WTC11 (cell line): ENCODE measurements around the gene FEZF1.

ENCODE experiments used
- CREB1 ChIP-seq: sonication (generic); formaldehyde crosslinking; IDR thresholded peaks from 2 replicates; pipeline ENCODE4 v1.8.0; 2023; ENCODE audit warnings: mild to moderate bottlenecking, missing genetic modification reagents
- CREM ChIP-seq: sonication (generic); formaldehyde crosslinking; IDR thresholded peaks from 2 replicates; pipeline ENCODE4 v1.8.1; 2022; ENCODE audit warnings: mild to moderate bottlenecking, missing genetic modification reagents, moderate library complexity
- ELF4 ChIP-seq: sonication (generic); formaldehyde crosslinking; IDR thresholded peaks from 2 replicates; pipeline ENCODE4 v1.8.1; 2022; ENCODE audit warnings: low read depth, mild to moderate bottlenecking, moderate library complexity, missing genetic modification reagents
- JUN ChIP-seq: sonication (generic); formaldehyde crosslinking; IDR thresholded peaks from 2 replicates; pipeline ENCODE4 v1.8.0; 2023; ENCODE audit warnings: mild to moderate bottlenecking, missing genetic modification reagents
- NFYB ChIP-seq: sonication (generic); formaldehyde crosslinking; conservative IDR thresholded peaks from 2 replicates; pipeline ENCODE4 v1.8.0; 2022; ENCODE audit warnings: low read depth, missing genetic modification reagents
- ZNF121 ChIP-seq: sonication (generic); formaldehyde crosslinking; IDR thresholded peaks from 2 replicates; pipeline ENCODE4 v1.8.0; 2023; ENCODE audit warnings: missing genetic modification reagents
- ZNF671 ChIP-seq: fragments of 250-450 bp; sonication (Bioruptor Pico); IDR thresholded peaks from 2 replicates; pipeline ENCODE4 v1.8.0; 2021; ENCODE audit warnings: mild to moderate bottlenecking
- TF ChIP-seq, protein P1 (sequence below): fragments of 200-600 bp; IDR thresholded peaks from 2 replicates; pipeline ENCODE4 v1.8.0; 2022; ENCODE audit warnings: antibody characterized with exemption
- TF ChIP-seq, protein P2 (sequence below): sonication (generic); formaldehyde crosslinking; IDR thresholded peaks from 2 replicates; pipeline ENCODE4 v1.8.0; 2023; ENCODE audit warnings: missing genetic modification reagents
- TF ChIP-seq, protein P3 (sequence below): sonication (generic); formaldehyde crosslinking; IDR thresholded peaks from 2 replicates; pipeline ENCODE4 v1.8.1; 2023; ENCODE audit warnings: mild to moderate bottlenecking, moderate library complexity, missing genetic modification reagents

- TF ChIP-seq, protein P1, sequence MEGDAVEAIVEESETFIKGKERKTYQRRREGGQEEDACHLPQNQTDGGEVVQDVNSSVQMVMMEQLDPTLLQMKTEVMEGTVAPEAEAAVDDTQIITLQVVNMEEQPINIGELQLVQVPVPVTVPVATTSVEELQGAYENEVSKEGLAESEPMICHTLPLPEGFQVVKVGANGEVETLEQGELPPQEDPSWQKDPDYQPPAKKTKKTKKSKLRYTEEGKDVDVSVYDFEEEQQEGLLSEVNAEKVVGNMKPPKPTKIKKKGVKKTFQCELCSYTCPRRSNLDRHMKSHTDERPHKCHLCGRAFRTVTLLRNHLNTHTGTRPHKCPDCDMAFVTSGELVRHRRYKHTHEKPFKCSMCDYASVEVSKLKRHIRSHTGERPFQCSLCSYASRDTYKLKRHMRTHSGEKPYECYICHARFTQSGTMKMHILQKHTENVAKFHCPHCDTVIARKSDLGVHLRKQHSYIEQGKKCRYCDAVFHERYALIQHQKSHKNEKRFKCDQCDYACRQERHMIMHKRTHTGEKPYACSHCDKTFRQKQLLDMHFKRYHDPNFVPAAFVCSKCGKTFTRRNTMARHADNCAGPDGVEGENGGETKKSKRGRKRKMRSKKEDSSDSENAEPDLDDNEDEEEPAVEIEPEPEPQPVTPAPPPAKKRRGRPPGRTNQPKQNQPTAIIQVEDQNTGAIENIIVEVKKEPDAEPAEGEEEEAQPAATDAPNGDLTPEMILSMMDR, result no peak
- no peak for TF ChIP-seq JUN (CRISPR knock-in tag)
- TF ChIP-seq, protein P2, sequence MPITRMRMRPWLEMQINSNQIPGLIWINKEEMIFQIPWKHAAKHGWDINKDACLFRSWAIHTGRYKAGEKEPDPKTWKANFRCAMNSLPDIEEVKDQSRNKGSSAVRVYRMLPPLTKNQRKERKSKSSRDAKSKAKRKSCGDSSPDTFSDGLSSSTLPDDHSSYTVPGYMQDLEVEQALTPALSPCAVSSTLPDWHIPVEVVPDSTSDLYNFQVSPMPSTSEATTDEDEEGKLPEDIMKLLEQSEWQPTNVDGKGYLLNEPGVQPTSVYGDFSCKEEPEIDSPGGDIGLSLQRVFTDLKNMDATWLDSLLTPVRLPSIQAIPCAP (CRISPR knock-in tag), result no peak
- TF ChIP-seq, protein P3, sequence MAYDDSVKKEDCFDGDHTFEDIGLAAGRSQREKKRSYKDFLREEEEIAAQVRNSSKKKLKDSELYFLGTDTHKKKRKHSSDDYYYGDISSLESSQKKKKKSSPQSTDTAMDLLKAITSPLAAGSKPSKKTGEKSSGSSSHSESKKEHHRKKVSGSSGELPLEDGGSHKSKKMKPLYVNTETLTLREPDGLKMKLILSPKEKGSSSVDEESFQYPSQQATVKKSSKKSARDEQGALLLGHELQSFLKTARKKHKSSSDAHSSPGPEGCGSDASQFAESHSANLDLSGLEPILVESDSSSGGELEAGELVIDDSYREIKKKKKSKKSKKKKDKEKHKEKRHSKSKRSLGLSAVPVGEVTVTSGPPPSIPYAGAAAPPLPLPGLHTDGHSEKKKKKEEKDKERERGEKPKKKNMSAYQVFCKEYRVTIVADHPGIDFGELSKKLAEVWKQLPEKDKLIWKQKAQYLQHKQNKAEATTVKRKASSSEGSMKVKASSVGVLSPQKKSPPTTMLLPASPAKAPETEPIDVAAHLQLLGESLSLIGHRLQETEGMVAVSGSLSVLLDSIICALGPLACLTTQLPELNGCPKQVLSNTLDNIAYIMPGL, result no peak
- no peak for TF ChIP-seq ZNF121 (CRISPR knock-in tag)
- no peak for TF ChIP-seq NFYB
- TF ChIP-seq ZNF671 (CRISPR knock-in tag), result no peak
- TF ChIP-seq CREM (CRISPR knock-in tag), result no peak
- no peak for TF ChIP-seq CREB1
- TF ChIP-seq ELF4 (CRISPR knock-in tag), result no peak
Observed at GRCh38 chr7:122307228-122307621, 2.7 kb upstream of the FEZF1 start.
